Measurements from ENCODE around the gene MSL3B.

MSL3B gene

GRCh38 chr2:233817361-233817911 lies 50.8 kb downstream of the MSL3B start:
- TF ChIP-seq, protein P1, sequence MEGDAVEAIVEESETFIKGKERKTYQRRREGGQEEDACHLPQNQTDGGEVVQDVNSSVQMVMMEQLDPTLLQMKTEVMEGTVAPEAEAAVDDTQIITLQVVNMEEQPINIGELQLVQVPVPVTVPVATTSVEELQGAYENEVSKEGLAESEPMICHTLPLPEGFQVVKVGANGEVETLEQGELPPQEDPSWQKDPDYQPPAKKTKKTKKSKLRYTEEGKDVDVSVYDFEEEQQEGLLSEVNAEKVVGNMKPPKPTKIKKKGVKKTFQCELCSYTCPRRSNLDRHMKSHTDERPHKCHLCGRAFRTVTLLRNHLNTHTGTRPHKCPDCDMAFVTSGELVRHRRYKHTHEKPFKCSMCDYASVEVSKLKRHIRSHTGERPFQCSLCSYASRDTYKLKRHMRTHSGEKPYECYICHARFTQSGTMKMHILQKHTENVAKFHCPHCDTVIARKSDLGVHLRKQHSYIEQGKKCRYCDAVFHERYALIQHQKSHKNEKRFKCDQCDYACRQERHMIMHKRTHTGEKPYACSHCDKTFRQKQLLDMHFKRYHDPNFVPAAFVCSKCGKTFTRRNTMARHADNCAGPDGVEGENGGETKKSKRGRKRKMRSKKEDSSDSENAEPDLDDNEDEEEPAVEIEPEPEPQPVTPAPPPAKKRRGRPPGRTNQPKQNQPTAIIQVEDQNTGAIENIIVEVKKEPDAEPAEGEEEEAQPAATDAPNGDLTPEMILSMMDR (conservative IDR thresholded peaks at IDR 0.05; ENCODE audit: low read length) = no peak
- no peak overlapping the region for H3K4me3 ChIP-seq (ENCODE audit: low read length)
- no peak for DNase-seq (ENCODE audit: low read depth)

DNA sequence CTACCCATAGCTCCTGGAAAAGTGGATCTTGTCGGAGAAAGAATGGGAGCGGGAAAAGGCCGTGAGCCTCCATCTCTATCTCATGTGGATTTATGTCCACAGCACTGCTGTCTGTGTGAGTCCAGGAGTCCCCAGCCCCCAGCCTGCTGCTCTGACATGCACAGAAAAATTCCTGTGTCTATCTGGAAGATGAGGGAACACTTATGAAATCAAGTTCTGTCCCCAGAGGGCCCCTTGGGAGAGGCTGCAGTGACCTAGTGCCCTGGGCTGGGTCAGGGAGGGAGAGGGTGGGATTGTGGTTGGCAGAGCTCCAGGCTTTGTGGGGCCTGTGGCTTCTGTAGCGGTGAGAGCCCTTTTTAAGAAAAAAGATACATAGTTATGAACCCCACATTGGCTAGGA lies 51.4 kb downstream of the MSL3B start:
- no peak overlapping the region for H3K4me3 ChIP-seq (ENCODE audit: low read length)
- DNase-seq (ENCODE audit: low read depth) = no peak
- TF ChIP-seq, protein P1 (conservative IDR thresholded peaks at IDR 0.05; ENCODE audit: low read length) = no peak

- TF ChIP-seq, protein P1 (conservative IDR thresholded peaks at IDR 0.05; ENCODE audit: low read length) = no peak
- no peak overlapping the region for H3K4me3 ChIP-seq (ENCODE audit: low read length)
- no peak for DNase-seq (ENCODE audit: low read depth)
These were observed 51.9 kb downstream of the MSL3B start for GRCh38 chr2:233816334-233816733.

GRCh38 chr2:233815861-233816260 lies 52.3 kb downstream of the MSL3B start:
- DNase-seq (ENCODE audit: low read depth) = peak; percentile 18
- H3K4me3 ChIP-seq (ENCODE audit: low read length) = no peak overlapping the region
- TF ChIP-seq, protein P1 (conservative IDR thresholded peaks at IDR 0.05; ENCODE audit: low read length) = no peak
